ENCODE data around the gene ZAR1L.
"Not testable (repeated sequence)": the region's sequence is repeated elsewhere in the genome, so short reads cannot be mapped to it uniquely, and the experiment has no call there.

Gene ZAR1L, protein sequence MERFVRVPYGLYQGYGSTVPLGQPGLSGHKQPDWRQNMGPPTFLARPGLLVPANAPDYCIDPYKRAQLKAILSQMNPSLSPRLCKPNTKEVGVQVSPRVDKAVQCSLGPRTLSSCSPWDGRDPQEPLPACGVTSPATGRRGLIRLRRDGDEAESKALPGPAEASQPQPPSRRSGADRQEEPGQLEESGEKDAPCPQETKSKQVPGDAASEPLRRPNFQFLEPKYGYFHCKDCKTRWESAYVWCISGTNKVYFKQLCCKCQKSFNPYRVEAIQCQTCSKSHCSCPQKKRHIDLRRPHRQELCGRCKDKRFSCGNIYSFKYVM

GRCh38 chr13:32315238-32316027 lies at the start of gene ZAR1L, which contains the start of gene BRCA2:
TSS of gene ZAR1L (minus strand) at chr13:32315363. CDS start at chr13:32311925, 3,438 bp downstream.
TSS of gene BRCA2 (plus strand) at chr13:32315508. CDS start at chr13:32316461, 953 bp downstream.
- peak within 1 kb of the TSS; percentile 93 for H3K4me3 ChIP-seq (ENCODE audit: low read length)
- TF ChIP-seq, protein P1, sequence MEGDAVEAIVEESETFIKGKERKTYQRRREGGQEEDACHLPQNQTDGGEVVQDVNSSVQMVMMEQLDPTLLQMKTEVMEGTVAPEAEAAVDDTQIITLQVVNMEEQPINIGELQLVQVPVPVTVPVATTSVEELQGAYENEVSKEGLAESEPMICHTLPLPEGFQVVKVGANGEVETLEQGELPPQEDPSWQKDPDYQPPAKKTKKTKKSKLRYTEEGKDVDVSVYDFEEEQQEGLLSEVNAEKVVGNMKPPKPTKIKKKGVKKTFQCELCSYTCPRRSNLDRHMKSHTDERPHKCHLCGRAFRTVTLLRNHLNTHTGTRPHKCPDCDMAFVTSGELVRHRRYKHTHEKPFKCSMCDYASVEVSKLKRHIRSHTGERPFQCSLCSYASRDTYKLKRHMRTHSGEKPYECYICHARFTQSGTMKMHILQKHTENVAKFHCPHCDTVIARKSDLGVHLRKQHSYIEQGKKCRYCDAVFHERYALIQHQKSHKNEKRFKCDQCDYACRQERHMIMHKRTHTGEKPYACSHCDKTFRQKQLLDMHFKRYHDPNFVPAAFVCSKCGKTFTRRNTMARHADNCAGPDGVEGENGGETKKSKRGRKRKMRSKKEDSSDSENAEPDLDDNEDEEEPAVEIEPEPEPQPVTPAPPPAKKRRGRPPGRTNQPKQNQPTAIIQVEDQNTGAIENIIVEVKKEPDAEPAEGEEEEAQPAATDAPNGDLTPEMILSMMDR (conservative IDR thresholded peaks at IDR 0.05; ENCODE audit: low read length) = no peak
- DNase-seq (ENCODE audit: low read depth) = peak; percentile 90

DNA sequence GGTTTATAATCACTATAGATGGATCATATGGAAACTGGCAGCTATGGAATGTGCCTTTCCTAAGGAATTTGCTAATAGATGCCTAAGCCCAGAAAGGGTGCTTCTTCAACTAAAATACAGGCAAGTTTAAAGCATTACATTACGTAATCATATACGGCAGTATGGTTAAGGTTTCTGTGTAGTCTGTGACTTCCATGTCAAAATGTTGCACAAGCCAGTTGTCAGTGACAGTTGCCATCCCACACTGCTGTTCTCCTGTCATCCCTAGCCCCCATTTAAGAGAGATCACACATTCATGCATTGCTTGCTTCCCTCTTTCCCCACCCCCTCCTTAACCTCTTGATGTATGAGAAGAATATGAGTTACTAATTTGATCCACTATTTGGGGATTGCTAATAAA lies 47.4 kb upstream of the ZAR1L start:
- DNase-seq (ENCODE audit: low read depth) = no peak
- H3K4me3 ChIP-seq (ENCODE audit: low read length) = no peak overlapping the region
- TF ChIP-seq, protein P1 (conservative IDR thresholded peaks at IDR 0.05; ENCODE audit: low read length) = no peak

GRCh38 chr13:32355935-32356334 lies 40.8 kb upstream of the ZAR1L start:
- not testable (repeated sequence) for H3K4me3 ChIP-seq (ENCODE audit: low read length); DNase-seq (ENCODE audit: low read depth)

DNA sequence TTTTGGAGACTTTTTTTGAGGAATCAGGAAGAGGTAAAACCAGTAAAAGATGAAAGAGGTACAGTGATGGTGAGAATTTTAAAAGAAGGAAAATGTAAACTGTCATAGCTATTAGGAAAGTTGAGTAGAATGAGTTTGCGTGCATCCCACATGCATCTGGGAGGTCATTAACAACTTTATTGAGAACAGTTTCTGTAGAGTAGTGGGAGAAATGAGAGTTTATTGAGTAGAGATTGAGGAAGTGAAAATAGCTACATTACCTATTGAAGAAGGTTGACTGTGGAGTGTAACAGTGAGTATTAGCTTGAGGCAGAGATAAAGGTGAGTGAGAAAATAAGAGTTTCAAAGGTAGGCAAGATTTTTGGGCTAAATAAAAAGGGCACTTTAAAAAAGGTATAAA lies 38.9 kb upstream of the ZAR1L start:
- DNase-seq (ENCODE audit: low read depth) = no peak
- no peak overlapping the region for H3K4me3 ChIP-seq (ENCODE audit: low read length)
- TF ChIP-seq, protein P1 (conservative IDR thresholded peaks at IDR 0.05; ENCODE audit: low read length) = no peak

GRCh38 chr13:32350839-32351441 lies 35.8 kb upstream of the ZAR1L start:
- DNase-seq (ENCODE audit: low read depth); H3K4me3 ChIP-seq (ENCODE audit: low read length): not testable (repeated sequence)

- no peak for DNase-seq (ENCODE audit: low read depth)
- TF ChIP-seq, protein P1 (conservative IDR thresholded peaks at IDR 0.05; ENCODE audit: low read length) = no peak
- no peak overlapping the region for H3K4me3 ChIP-seq (ENCODE audit: low read length)
These were observed 32.5 kb upstream of the ZAR1L start for GRCh38 chr13:32347651-32348050.

- H3K4me3 ChIP-seq (ENCODE audit: low read length) = no peak overlapping the region
- TF ChIP-seq, protein P1 (conservative IDR thresholded peaks at IDR 0.05; ENCODE audit: low read length) = no peak
- no peak for DNase-seq (ENCODE audit: low read depth)
These were observed 25.8 kb upstream of the ZAR1L start for GRCh38 chr13:32340914-32341313.
